ENCODE measurements around the gene ENTREP3.

DNA sequence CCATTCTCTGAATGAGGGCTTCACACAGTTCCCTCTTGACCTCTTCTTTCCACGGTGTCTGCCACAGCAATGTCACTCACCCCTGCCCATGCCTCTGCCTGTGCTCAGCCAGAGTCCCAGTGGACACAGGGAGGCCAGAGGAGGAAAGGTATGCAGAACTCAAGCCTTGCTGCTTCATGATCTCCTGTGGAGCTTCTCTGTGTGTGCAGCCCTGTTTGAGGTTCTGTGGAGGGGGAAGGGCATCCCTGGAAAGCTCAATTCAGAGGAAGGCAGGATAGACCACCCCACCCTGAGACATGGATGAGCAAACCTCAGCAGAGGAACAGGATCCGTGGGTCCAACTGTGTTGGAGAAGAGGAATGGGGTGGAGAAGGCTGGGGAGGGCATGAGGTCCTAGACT lies 24.0 kb upstream of the ENTREP3 start:
- TF ChIP-seq, protein P1, sequence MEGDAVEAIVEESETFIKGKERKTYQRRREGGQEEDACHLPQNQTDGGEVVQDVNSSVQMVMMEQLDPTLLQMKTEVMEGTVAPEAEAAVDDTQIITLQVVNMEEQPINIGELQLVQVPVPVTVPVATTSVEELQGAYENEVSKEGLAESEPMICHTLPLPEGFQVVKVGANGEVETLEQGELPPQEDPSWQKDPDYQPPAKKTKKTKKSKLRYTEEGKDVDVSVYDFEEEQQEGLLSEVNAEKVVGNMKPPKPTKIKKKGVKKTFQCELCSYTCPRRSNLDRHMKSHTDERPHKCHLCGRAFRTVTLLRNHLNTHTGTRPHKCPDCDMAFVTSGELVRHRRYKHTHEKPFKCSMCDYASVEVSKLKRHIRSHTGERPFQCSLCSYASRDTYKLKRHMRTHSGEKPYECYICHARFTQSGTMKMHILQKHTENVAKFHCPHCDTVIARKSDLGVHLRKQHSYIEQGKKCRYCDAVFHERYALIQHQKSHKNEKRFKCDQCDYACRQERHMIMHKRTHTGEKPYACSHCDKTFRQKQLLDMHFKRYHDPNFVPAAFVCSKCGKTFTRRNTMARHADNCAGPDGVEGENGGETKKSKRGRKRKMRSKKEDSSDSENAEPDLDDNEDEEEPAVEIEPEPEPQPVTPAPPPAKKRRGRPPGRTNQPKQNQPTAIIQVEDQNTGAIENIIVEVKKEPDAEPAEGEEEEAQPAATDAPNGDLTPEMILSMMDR (IDR thresholded peaks at IDR 0.05), result no peak
- no peak for TF ChIP-seq POLR2A (IDR thresholded peaks at IDR 0.05)
- TF ChIP-seq POLR2AphosphoS5 (IDR thresholded peaks at IDR 0.05), result no peak
- TF ChIP-seq EP300 (IDR thresholded peaks at IDR 0.05; ENCODE audit: low read depth), result no peak
